ENCODE measurements around the gene FBXO24.
"Not testable (repeated sequence)": the region's sequence is repeated elsewhere in the genome, so short reads cannot be mapped to it uniquely, and the experiment has no call there.

Gene FBXO24

GRCh38 chr7:100586266-100587025 lies at the start of gene FBXO24:
Gene FBXO24, plus strand, starts transcription at chr7:100586328. Its CDS starts 298 bp downstream, at chr7:100586626.
- peak; percentile 99 to 100 (median 100) for DNase-seq

- not testable (repeated sequence) for DNase-seq
Observed at GRCh38 chr7:100536695-100537094, 49.4 kb upstream of the FBXO24 start.

- DNase-seq: no peak
Observed at GRCh38 chr7:100538348-100538653, 47.8 kb upstream of the FBXO24 start.

GRCh38 chr7:100538654-100539435 lies 47.3 kb upstream of the FBXO24 start, which contains the start of gene AGFG2:
Gene AGFG2, plus strand, starts transcription at chr7:100539203. Its CDS starts 144 bp downstream, at chr7:100539347.
- DNase-seq: peak; percentile 100

- DNase-seq: peak in 2 of 3 experiments; percentile 42 to 58
Observed at GRCh38 chr7:100539436-100540006, 46.6 kb upstream of the FBXO24 start.

GRCh38 chr7:100540073-100540723 lies 45.9 kb upstream of the FBXO24 start:
- no peak for DNase-seq

GRCh38 chr7:100541309-100541708 lies 44.8 kb upstream of the FBXO24 start:
- DNase-seq: not testable (repeated sequence)

GRCh38 chr7:100543586-100543985 lies 42.5 kb upstream of the FBXO24 start:
- no peak for DNase-seq

- no peak for DNase-seq
Observed at GRCh38 chr7:100544386-100544785, 41.7 kb upstream of the FBXO24 start.

GRCh38 chr7:100544967-100545359 lies 41.2 kb upstream of the FBXO24 start:
- DNase-seq: no peak

GRCh38 chr7:100545360-100546128 lies 40.6 kb upstream of the FBXO24 start:
- peak in 2 of 3 experiments; percentile 34 to 62 for DNase-seq

- peak in 2 of 3 experiments; percentile 72 to 85 for DNase-seq
Observed at GRCh38 chr7:100546129-100546925, 39.8 kb upstream of the FBXO24 start.

- peak in 2 of 3 experiments; percentile 79 to 92 for DNase-seq
Observed at GRCh38 chr7:100546926-100547800, 39.0 kb upstream of the FBXO24 start.

GRCh38 chr7:100547872-100548271 lies 38.3 kb upstream of the FBXO24 start:
- peak in 1 of 3 experiments; percentile 41 for DNase-seq

GRCh38 chr7:100548446-100548845 lies 37.7 kb upstream of the FBXO24 start:
- DNase-seq: not testable (repeated sequence)

GRCh38 chr7:100552532-100552931 lies 33.6 kb upstream of the FBXO24 start:
- no peak for DNase-seq

- DNase-seq: no peak
Observed at GRCh38 chr7:100553032-100553431, 33.1 kb upstream of the FBXO24 start.

GRCh38 chr7:100555701-100556100 lies 30.4 kb upstream of the FBXO24 start:
- DNase-seq: no peak

- DNase-seq: no peak
Observed at GRCh38 chr7:100556541-100556940, 29.6 kb upstream of the FBXO24 start.

- no peak for DNase-seq
Observed at GRCh38 chr7:100559127-100559526, 27.0 kb upstream of the FBXO24 start.

Data from NCI-H1417 (cell line).